Astrocyte (in vitro differentiated cells and primary cell): Measurements from ENCODE around the gene UBR3.

Source experiments
- EZH2 ChIP-seq: IDR thresholded peaks from 2 replicates; pipeline ENCODE4 v1.6.1; 2012; ENCODE audit warnings: mild to moderate bottlenecking, low read length, inconsistent platforms; ENCODE audit not compliant: insufficient read depth
- TF ChIP-seq, protein P1 (sequence below): IDR thresholded peaks from 2 replicates; pipeline ENCODE4 v1.5.1; 2011; ENCODE audit warnings: low read depth, mild to moderate bottlenecking, inconsistent platforms, low read length, moderate library complexity; ENCODE audit not compliant: insufficient read depth

DNA sequence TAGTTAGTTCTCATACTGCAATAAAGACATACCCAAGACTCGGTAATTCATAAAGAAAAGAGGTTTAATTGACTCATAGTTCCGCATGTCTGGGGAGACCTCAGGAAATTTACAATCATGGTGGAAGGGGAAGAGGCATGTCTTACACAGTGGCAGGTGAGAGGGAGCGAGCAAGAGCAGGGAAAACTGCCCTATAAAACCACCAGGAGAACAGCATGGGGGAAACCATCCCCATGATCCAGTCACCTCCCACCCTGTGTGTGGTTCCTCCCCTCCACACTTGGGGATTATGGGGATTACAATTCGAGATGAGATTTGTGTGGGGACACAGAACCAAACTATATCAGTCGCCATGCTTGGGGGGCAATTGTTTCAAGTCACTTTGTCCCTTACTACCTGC, 29.7 kb upstream of the UBR3 start:
- TF ChIP-seq, protein P1, sequence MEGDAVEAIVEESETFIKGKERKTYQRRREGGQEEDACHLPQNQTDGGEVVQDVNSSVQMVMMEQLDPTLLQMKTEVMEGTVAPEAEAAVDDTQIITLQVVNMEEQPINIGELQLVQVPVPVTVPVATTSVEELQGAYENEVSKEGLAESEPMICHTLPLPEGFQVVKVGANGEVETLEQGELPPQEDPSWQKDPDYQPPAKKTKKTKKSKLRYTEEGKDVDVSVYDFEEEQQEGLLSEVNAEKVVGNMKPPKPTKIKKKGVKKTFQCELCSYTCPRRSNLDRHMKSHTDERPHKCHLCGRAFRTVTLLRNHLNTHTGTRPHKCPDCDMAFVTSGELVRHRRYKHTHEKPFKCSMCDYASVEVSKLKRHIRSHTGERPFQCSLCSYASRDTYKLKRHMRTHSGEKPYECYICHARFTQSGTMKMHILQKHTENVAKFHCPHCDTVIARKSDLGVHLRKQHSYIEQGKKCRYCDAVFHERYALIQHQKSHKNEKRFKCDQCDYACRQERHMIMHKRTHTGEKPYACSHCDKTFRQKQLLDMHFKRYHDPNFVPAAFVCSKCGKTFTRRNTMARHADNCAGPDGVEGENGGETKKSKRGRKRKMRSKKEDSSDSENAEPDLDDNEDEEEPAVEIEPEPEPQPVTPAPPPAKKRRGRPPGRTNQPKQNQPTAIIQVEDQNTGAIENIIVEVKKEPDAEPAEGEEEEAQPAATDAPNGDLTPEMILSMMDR: no peak
- no peak for TF ChIP-seq EZH2
